Sigmoid colon (tissue), 7 donors: ENCODE data around the gene CACNA1C. TPM values are rescaled to one million over a fixed set of nuclear protein-coding genes. Genes with fewer than 3 reads are reported as not detected.
A peak's percentile ranks its signal among the peaks of the same experiment; 100 is the strongest.

ENCODE experiments used
- DNase-seq: peaks from one replicate; pipeline ENCODE4 v3.0.0-alpha.2; 2019
- H3K27ac ChIP-seq, 4 donors: fragments of 200-600 bp; sonication (generic); one replicate each; pipeline ENCODE4 v1.5.1; 2016 to 2019; ENCODE audit warnings: mild to moderate bottlenecking in 1 of 4
- H3K27me3 ChIP-seq, 3 donors: fragments of 200-600 bp; sonication (generic); one replicate each; pipeline ENCODE4 v1.5.1; 2019; ENCODE audit warnings: mild to moderate bottlenecking in 1 of 3
- H3K36me3 ChIP-seq, 4 donors: fragments of 200-600 bp; sonication (generic); one replicate each; pipeline ENCODE4 v1.5.1; 2016 to 2019
- H3K4me1 ChIP-seq, 4 donors: fragments of 200-600 bp; sonication (generic); one replicate each; pipeline ENCODE4 v1.5.1; 2017 to 2019
- H3K4me3 ChIP-seq, 4 donors: fragments of 200-600 bp; sonication (generic); one replicate each; pipeline ENCODE4 v1.5.1; 2017 to 2019; ENCODE audit warnings: mild to moderate bottlenecking in 2 of 4, moderate library complexity in 1 of 4
- H3K9me3 ChIP-seq, 4 donors: fragments of 200-600 bp in 3 of 4; sonication (generic) in 3 of 4; one replicate each; pipeline versions ENCODE4 v1.5.1 to v1.6.1; 2013 to 2019
- EP300 ChIP-seq, 4 donors: sonication (generic); formaldehyde crosslinking; IDR thresholded peaks; one replicate each; pipeline ENCODE4 v1.6.1; 2017; ENCODE audit warnings: antibody characterized with exemption in 4 of 4
- POLR2A ChIP-seq, 2 donors: fragments of 450-650 bp; IDR thresholded peaks; one replicate each; pipeline ENCODE4 v1.6.1; 2016; ENCODE audit warnings: antibody characterized with exemption in 2 of 2, mild to moderate bottlenecking in 2 of 2, moderate library complexity in 2 of 2
- POLR2AphosphoS5 ChIP-seq, 4 donors: sonication (generic); formaldehyde crosslinking; IDR thresholded peaks; one replicate each; pipeline ENCODE4 v1.6.1; 2017; ENCODE audit warnings: antibody characterized with exemption in 4 of 4
- WGBS, 2 donors: extraction: QIAGEN DNeasy Blood & Tissue Kit; methylation state at CpG; one replicate each; pipeline ENCODE4 v1.1.7; 2013; 5-methylcytosine and 5-hydroxymethylcytosine counted together
- intact Hi-C: fragments of 100-400 bp; cut with DNase I; formaldehyde crosslinking; loops from one replicate; pipeline ENCODE4 v1.15.1; 2023
- polyA plus RNA-seq, 3 donors: library from polyadenylated mRNA; stranded (reverse); fragments of 200-250 nt; gene quantifications; one replicate each; pipeline ENCODE4 v1.2.3, GENCODE V29; 2013
- total RNA-seq, 4 donors: library from RNA; depleted of rRNA; stranded (reverse); fragments of >200 nt; gene quantifications; one replicate each; pipeline ENCODE4 v1.1.0, GENCODE V29; 2016
- TF ChIP-seq, protein P1 (sequence below), 4 experiments: fragments of 450-650 bp in 3 of 4; fragments of 200-600 bp in 1 of 4; IDR thresholded peaks; one replicate each; pipeline ENCODE4 v1.5.1; 2016 to 2019; ENCODE audit warnings: antibody characterized with exemption in 4 of 4, mild to moderate bottlenecking in 3 of 4, moderate library complexity in 2 of 4
- donor health status: healthy with polysubstance abuse.
- donor health status: Bipolar disorder and iron deficiency.
- donor health status: healthy.

The CACNA1C gene
- total and polyA plus RNA-seq, 7 donors: 0.46 to 213 (median 62.0) TPM

DNA sequence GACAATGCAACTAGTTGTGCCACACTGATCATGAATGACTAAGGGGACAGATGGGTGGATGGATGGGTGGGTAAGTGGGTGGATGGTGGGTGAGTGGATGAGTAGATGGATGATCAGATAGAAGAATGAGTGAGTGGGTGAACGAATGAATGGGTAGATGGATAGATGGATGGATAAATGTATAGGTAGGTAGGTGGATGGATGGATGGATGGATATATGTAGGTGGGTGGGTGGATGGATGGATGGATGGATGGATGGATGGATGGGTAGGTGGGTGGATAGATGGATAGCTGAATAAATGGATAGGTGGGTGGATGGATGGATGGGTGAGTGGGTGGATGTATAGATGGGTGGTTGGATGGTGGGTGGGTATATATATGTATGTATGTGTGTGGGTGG, 393.2 kb downstream of the CACNA1C start:
- Histone ChIP-seq H3K4me1 (peaks cover 0 to 13% (median 5%) of the 10 kb centered on the region in 4 donors), H3K36me3 (peaks cover 0 to 8% (median 5%) of the 10 kb centered on the region in 4 donors), H3K27me3 (no peaks in the 10 kb centered on the region), H3K27ac (no peak overlapping the region), H3K9me3 (no peaks in the 10 kb centered on the region), H3K4me3 (no peak overlapping the region)
- intact Hi-C loops: no loop called here
- no peak for DNase-seq
- TF ChIP-seq POLR2AphosphoS5 (IDR thresholded peaks at IDR 0.05) (no peak), POLR2A (IDR thresholded peaks at IDR 0.05) (no peak), EP300 (IDR thresholded peaks at IDR 0.05) (no peak)
- TF ChIP-seq, protein P1, sequence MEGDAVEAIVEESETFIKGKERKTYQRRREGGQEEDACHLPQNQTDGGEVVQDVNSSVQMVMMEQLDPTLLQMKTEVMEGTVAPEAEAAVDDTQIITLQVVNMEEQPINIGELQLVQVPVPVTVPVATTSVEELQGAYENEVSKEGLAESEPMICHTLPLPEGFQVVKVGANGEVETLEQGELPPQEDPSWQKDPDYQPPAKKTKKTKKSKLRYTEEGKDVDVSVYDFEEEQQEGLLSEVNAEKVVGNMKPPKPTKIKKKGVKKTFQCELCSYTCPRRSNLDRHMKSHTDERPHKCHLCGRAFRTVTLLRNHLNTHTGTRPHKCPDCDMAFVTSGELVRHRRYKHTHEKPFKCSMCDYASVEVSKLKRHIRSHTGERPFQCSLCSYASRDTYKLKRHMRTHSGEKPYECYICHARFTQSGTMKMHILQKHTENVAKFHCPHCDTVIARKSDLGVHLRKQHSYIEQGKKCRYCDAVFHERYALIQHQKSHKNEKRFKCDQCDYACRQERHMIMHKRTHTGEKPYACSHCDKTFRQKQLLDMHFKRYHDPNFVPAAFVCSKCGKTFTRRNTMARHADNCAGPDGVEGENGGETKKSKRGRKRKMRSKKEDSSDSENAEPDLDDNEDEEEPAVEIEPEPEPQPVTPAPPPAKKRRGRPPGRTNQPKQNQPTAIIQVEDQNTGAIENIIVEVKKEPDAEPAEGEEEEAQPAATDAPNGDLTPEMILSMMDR (IDR thresholded peaks at IDR 0.05): no peak
- 79 to 88% methylated on average over 1 of the region's 1 CpG for WGBS, 2 donors

DNA sequence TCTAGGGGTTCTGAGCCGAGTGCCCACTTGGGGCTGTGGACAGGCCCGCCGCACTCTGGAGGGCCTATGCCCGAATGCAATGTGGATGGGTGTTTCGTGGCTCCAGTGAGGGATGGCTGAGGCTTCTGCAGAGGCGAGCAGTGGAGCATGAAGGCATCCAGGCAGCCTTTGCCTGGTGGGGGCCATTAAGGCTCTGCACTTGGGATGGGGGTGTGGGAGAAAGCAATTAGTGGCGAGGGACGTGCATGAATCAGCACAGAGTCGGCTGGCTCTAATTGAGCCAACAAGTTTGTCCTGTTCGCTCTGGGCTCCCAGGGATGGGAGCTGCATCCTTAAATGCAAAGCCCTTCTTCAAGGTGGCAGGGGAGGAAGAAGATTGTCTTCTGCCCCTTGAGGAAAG, 395.1 kb downstream of the CACNA1C start:
- WGBS, 2 donors: 85 to 92% methylated on average over 10 of the region's 10 CpGs
- no peaks in the 10 kb centered on the region for H3K9me3 ChIP-seq
- H3K27ac ChIP-seq: no peak overlapping the region
- TF ChIP-seq POLR2AphosphoS5 (IDR thresholded peaks at IDR 0.05) (no peak), EP300 (IDR thresholded peaks at IDR 0.05) (no peak), POLR2A (IDR thresholded peaks at IDR 0.05) (no peak)
- TF ChIP-seq, protein P1 (IDR thresholded peaks at IDR 0.05): no peak
- H3K4me3 ChIP-seq: no peak overlapping the region
- H3K4me1 ChIP-seq: peaks cover 0 to 11% (median 3%) of the 10 kb centered on the region in 4 donors
- no peak for DNase-seq
- intact Hi-C loops: no loop called here
- H3K27me3 ChIP-seq: no peaks in the 10 kb centered on the region
- peaks cover 0 to 18% (median 5%) of the 10 kb centered on the region in 4 donors for H3K36me3 ChIP-seq

DNA sequence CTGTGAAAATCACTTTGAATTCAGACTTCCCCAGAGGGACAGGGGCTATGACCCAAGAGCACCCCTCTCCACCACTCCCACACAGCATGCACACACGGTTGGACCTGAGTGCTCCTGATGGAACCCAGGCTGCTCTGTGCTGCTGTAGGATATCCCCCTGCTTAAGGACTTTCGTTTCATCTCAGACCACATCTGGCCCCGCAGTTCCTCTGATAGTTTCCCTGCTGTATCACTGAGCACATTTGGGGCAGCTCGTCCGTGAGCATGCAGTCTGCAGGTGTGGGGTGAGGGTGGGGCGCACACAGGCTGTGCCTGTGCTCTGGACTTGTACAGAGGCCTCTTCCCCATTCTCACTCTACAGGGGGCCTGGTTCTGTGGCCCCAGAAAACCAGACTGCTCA, 396.8 kb downstream of the CACNA1C start:
- 48 to 81% methylated on average over 6 of the region's 6 CpGs for WGBS, 2 donors
- intact Hi-C loops: no loop called here
- H3K36me3 ChIP-seq: peaks cover 0 to 33% (median 9%) of the 10 kb centered on the region in 4 donors
- no peak overlapping the region for H3K4me3 ChIP-seq
- DNase-seq: peak; percentile 50
- peak overlapping the region in 1 of 4 donors; percentile 25 for H3K27ac ChIP-seq
- no peaks in the 10 kb centered on the region for H3K9me3 ChIP-seq
- TF ChIP-seq EP300 (IDR thresholded peaks at IDR 0.05) (no peak), POLR2AphosphoS5 (IDR thresholded peaks at IDR 0.05) (no peak), POLR2A (IDR thresholded peaks at IDR 0.05) (no peak)
- TF ChIP-seq, protein P1 (IDR thresholded peaks at IDR 0.05): no peak
- peaks cover 0 to 11% (median 0%) of the 10 kb centered on the region in 4 donors for H3K4me1 ChIP-seq
- no peaks in the 10 kb centered on the region for H3K27me3 ChIP-seq

- no peak for TF ChIP-seq EP300 (IDR thresholded peaks at IDR 0.05)
- TF ChIP-seq, protein P1 (IDR thresholded peaks at IDR 0.05): no peak
- no peak for TF ChIP-seq POLR2AphosphoS5 (IDR thresholded peaks at IDR 0.05)
- intact Hi-C loops: no loop called here
- Histone ChIP-seq H3K9me3 (no peaks in the 10 kb centered on the region), H3K36me3 (peaks cover 0 to 40% (median 9%) of the 10 kb centered on the region in 4 donors), H3K27me3 (no peaks in the 10 kb centered on the region), H3K4me1 (peaks cover 0 to 11% (median 0%) of the 10 kb centered on the region in 4 donors), H3K27ac (peak overlapping the region in 1 of 4 donors; percentile 11), H3K4me3 (no peak overlapping the region)
- peak; percentile 7 for DNase-seq
- WGBS, 2 donors: 87 to 92% methylated on average over 9 of the region's 9 CpGs
Observed at GRCh38 chr12:2450553-2450952, 397.8 kb downstream of the CACNA1C start.

DNA sequence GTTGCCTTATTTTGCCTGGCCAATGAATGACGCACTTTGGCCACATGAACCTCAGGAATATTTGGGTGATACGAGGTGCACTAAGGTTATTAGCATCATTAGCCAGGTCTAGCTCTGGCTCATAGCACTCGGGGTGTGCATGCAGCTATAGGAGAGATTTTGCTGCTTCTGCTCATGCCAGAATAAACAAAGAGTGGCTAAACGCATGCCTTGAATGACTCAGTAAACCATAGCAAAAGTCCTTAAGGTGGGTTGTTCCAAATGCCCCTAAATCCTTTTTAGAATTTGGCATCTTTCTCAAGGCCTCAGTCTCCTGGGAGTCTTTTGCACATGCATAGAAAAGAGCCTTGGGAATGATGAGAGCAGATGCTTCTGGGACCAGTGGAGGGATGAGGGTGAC, 398.2 kb downstream of the CACNA1C start:
- DNase-seq: peak; percentile 13
- Histone ChIP-seq H3K27ac (peak overlapping the region in 1 of 4 donors; percentile 11), H3K4me3 (no peak overlapping the region), H3K36me3 (peaks cover 0 to 44% (median 9%) of the 10 kb centered on the region in 4 donors), H3K9me3 (no peaks in the 10 kb centered on the region), H3K27me3 (no peaks in the 10 kb centered on the region), H3K4me1 (peaks cover 0 to 11% (median 0%) of the 10 kb centered on the region in 4 donors)
- intact Hi-C loops: no loop called here
- WGBS, 2 donors: 82 to 85% methylated on average over 4 of the region's 4 CpGs
- TF ChIP-seq POLR2A (IDR thresholded peaks at IDR 0.05): no peak
- TF ChIP-seq, protein P1 (IDR thresholded peaks at IDR 0.05): no peak
- TF ChIP-seq EP300 (IDR thresholded peaks at IDR 0.05): no peak
- no peak for TF ChIP-seq POLR2AphosphoS5 (IDR thresholded peaks at IDR 0.05)
